Measurements from ENCODE around the gene CDH11. TPM values are rescaled to one million over a fixed set of nuclear protein-coding genes. Genes with fewer than 3 reads are reported as not detected.

The CDH11 gene
- polyA plus RNA-seq, 1 donor from 2014 or later: 22.9 TPM

DNA sequence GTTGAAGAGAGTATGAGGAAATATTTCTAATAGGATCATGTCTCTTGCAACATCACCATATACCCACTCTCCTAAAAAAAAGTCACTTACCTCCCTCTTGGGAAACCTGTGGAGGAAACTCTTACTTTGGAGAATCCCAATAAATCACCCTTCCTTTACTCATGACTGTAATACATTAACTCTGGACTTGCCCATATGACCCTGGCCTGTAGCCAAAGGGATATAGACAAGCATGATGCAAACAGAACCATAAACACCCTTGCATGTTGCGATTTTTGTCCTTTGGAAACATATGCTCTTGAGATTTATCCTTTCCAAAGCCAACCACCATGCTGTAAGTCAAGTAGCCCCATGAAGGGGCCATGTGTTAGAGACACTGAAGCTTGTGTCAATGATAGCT lies 19.5 kb downstream of the CDH11 start:
- no peak for TF ChIP-seq EZH2 (IDR thresholded peaks at IDR 0.05; ENCODE audit: borderline replicate concordance, insufficient read depth, low read length, poor library complexity, severe bottlenecking)
- TF ChIP-seq EP300 (conservative IDR thresholded peaks at IDR 0.05; ENCODE audit: poor library complexity, severe bottlenecking): no peak
- no peak for TF ChIP-seq SMC3 (conservative IDR thresholded peaks at IDR 0.05; ENCODE audit: poor library complexity)
- no peak for TF ChIP-seq TAF1 (IDR thresholded peaks at IDR 0.05; ENCODE audit: low read depth)
- TF ChIP-seq, protein P1, sequence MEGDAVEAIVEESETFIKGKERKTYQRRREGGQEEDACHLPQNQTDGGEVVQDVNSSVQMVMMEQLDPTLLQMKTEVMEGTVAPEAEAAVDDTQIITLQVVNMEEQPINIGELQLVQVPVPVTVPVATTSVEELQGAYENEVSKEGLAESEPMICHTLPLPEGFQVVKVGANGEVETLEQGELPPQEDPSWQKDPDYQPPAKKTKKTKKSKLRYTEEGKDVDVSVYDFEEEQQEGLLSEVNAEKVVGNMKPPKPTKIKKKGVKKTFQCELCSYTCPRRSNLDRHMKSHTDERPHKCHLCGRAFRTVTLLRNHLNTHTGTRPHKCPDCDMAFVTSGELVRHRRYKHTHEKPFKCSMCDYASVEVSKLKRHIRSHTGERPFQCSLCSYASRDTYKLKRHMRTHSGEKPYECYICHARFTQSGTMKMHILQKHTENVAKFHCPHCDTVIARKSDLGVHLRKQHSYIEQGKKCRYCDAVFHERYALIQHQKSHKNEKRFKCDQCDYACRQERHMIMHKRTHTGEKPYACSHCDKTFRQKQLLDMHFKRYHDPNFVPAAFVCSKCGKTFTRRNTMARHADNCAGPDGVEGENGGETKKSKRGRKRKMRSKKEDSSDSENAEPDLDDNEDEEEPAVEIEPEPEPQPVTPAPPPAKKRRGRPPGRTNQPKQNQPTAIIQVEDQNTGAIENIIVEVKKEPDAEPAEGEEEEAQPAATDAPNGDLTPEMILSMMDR (IDR thresholded peaks at IDR 0.05; ENCODE audit: poor library complexity, severe bottlenecking): no peak
- TF ChIP-seq POLR2AphosphoS5 (IDR thresholded peaks at IDR 0.05): no peak
- no peak for TF ChIP-seq MXI1 (conservative IDR thresholded peaks at IDR 0.05; ENCODE audit: poor library complexity, severe bottlenecking)
- TF ChIP-seq, protein P2, sequence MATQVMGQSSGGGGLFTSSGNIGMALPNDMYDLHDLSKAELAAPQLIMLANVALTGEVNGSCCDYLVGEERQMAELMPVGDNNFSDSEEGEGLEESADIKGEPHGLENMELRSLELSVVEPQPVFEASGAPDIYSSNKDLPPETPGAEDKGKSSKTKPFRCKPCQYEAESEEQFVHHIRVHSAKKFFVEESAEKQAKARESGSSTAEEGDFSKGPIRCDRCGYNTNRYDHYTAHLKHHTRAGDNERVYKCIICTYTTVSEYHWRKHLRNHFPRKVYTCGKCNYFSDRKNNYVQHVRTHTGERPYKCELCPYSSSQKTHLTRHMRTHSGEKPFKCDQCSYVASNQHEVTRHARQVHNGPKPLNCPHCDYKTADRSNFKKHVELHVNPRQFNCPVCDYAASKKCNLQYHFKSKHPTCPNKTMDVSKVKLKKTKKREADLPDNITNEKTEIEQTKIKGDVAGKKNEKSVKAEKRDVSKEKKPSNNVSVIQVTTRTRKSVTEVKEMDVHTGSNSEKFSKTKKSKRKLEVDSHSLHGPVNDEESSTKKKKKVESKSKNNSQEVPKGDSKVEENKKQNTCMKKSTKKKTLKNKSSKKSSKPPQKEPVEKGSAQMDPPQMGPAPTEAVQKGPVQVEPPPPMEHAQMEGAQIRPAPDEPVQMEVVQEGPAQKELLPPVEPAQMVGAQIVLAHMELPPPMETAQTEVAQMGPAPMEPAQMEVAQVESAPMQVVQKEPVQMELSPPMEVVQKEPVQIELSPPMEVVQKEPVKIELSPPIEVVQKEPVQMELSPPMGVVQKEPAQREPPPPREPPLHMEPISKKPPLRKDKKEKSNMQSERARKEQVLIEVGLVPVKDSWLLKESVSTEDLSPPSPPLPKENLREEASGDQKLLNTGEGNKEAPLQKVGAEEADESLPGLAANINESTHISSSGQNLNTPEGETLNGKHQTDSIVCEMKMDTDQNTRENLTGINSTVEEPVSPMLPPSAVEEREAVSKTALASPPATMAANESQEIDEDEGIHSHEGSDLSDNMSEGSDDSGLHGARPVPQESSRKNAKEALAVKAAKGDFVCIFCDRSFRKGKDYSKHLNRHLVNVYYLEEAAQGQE (IDR thresholded peaks at IDR 0.05; ENCODE audit: borderline replicate concordance): no peak
- no peak for TF ChIP-seq RAD21 (conservative IDR thresholded peaks at IDR 0.05)
- H3K9ac ChIP-seq (ENCODE audit: low read length): no peak overlapping the region
- no peaks in the 10 kb centered on the region for H3K36me3 ChIP-seq (ENCODE audit: insufficient read depth, low read length)
- H3K79me2 ChIP-seq (replicated peaks; ENCODE audit: insufficient read depth, low read length): peaks cover 9% of the 10 kb centered on the region
- H3K4me3 ChIP-seq (ENCODE audit: low read length): no peak overlapping the region
- H3F3A ChIP-seq (ENCODE audit: insufficient read depth, low read length, poor library complexity, severe bottlenecking): no peaks in the 10 kb centered on the region
- no peaks in the 10 kb centered on the region for H4K20me1 ChIP-seq (ENCODE audit: insufficient read depth)
- no peak overlapping the region for H3K4me2 ChIP-seq (ENCODE audit: low read length)
- H3K27me3 ChIP-seq (ENCODE audit: insufficient read depth, low read depth, low read length): no peaks in the 10 kb centered on the region
- no peak overlapping the region for H3K27ac ChIP-seq (ENCODE audit: low read length)
- H3K9me2 ChIP-seq (ENCODE audit: insufficient read depth, low read length): no peaks in the 10 kb centered on the region
- H2AFZ ChIP-seq (ENCODE audit: low read depth, low read length): no peak overlapping the region
- no peaks in the 10 kb centered on the region for H3K9me3 ChIP-seq (ENCODE audit: low read length)

DNA sequence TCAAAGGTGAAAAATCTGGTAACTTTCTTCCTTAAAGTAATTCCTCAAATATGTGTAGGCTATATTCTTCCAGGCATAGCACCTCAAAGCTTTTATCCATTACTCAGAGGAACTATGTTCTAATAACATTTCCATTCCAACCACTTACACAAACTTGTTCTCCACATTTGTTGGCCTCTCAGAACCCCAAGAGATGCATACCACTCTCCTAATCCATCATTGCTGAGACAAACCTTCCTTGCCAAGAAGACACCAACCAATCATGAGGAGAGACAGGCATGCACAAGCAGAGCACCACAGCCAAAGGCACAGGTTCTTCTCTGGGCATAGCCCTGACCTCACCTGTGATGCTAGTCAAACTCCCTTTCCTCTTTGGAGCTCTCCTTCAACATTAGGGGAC lies 20.9 kb downstream of the CDH11 start:
- no peaks in the 10 kb centered on the region for H3K36me3 ChIP-seq (ENCODE audit: insufficient read depth, low read length)
- no peaks in the 10 kb centered on the region for H3K9me3 ChIP-seq (ENCODE audit: low read length)
- peaks cover 7% of the 10 kb centered on the region for H3K79me2 ChIP-seq (replicated peaks; ENCODE audit: insufficient read depth, low read length)
- no peaks in the 10 kb centered on the region for H3K27me3 ChIP-seq (ENCODE audit: insufficient read depth, low read depth, low read length)
- H3K4me2 ChIP-seq (ENCODE audit: low read length): no peak overlapping the region
- no peak for TF ChIP-seq RAD21 (conservative IDR thresholded peaks at IDR 0.05)
- no peaks in the 10 kb centered on the region for H4K20me1 ChIP-seq (ENCODE audit: insufficient read depth)
- H3K4me3 ChIP-seq (ENCODE audit: low read length): no peak overlapping the region
- H3K27ac ChIP-seq (ENCODE audit: low read length): no peak overlapping the region
- H3K9me2 ChIP-seq (ENCODE audit: insufficient read depth, low read length): no peaks in the 10 kb centered on the region
- no peak overlapping the region for H3K9ac ChIP-seq (ENCODE audit: low read length)
- no peaks in the 10 kb centered on the region for H3F3A ChIP-seq (ENCODE audit: insufficient read depth, low read length, poor library complexity, severe bottlenecking)
- no peak overlapping the region for H2AFZ ChIP-seq (ENCODE audit: low read depth, low read length)

DNA sequence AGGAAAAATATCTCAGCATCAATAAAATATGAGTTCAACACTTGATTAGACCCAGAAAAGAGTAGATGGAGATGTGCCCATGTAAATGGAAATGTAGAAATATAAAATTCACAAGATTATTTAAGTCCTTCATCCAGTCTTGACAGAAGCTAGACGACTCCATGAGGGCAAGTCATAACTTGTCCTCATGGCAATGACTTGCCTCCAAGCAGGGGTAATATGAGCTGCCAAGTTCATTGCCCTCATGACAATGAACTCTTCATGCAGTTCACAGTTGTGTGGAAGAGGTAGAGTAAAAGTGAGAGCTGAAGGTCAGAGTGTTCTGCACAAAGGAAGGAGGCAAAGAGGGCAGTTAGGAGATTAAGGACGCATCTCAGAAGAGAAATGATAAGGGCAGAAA lies 22.3 kb downstream of the CDH11 start:
- H3K79me2 ChIP-seq (replicated peaks; ENCODE audit: insufficient read depth, low read length): peaks cover 6% of the 10 kb centered on the region

More for the DNA sequence above, 22.3 kb downstream of the CDH11 start:
- no peaks in the 10 kb centered on the region for H3K27me3 ChIP-seq (ENCODE audit: insufficient read depth, low read depth, low read length)
- no peaks in the 10 kb centered on the region for H3K9me3 ChIP-seq (ENCODE audit: low read length)
- H3K9ac ChIP-seq (ENCODE audit: low read length): no peak overlapping the region
- no peaks in the 10 kb centered on the region for H3F3A ChIP-seq (ENCODE audit: insufficient read depth, low read length, poor library complexity, severe bottlenecking)
- H3K36me3 ChIP-seq (ENCODE audit: insufficient read depth, low read length): no peaks in the 10 kb centered on the region
- no peak for TF ChIP-seq MXI1 (conservative IDR thresholded peaks at IDR 0.05; ENCODE audit: poor library complexity, severe bottlenecking)
- TF ChIP-seq, protein P1 (IDR thresholded peaks at IDR 0.05; ENCODE audit: poor library complexity, severe bottlenecking): no peak
- TF ChIP-seq RAD21 (conservative IDR thresholded peaks at IDR 0.05): no peak
- no peak for TF ChIP-seq TAF1 (IDR thresholded peaks at IDR 0.05; ENCODE audit: low read depth)
- TF ChIP-seq EP300 (conservative IDR thresholded peaks at IDR 0.05; ENCODE audit: poor library complexity, severe bottlenecking): no peak
- TF ChIP-seq, protein P2 (IDR thresholded peaks at IDR 0.05; ENCODE audit: borderline replicate concordance): no peak
- no peak for TF ChIP-seq SMC3 (conservative IDR thresholded peaks at IDR 0.05; ENCODE audit: poor library complexity)
- TF ChIP-seq POLR2AphosphoS5 (IDR thresholded peaks at IDR 0.05): no peak
- TF ChIP-seq EZH2 (IDR thresholded peaks at IDR 0.05; ENCODE audit: borderline replicate concordance, insufficient read depth, low read length, poor library complexity, severe bottlenecking): no peak
- H2AFZ ChIP-seq (ENCODE audit: low read depth, low read length): no peak overlapping the region
- H3K9me2 ChIP-seq (ENCODE audit: insufficient read depth, low read length): no peaks in the 10 kb centered on the region
- H3K4me3 ChIP-seq (ENCODE audit: low read length): no peak overlapping the region
- no peaks in the 10 kb centered on the region for H4K20me1 ChIP-seq (ENCODE audit: insufficient read depth)
- H3K27ac ChIP-seq (ENCODE audit: low read length): no peak overlapping the region
- no peak overlapping the region for H3K4me2 ChIP-seq (ENCODE audit: low read length)
